Measurements from ENCODE around the gene HMOX2. TPM values are rescaled to one million over a fixed set of nuclear protein-coding genes. Genes with fewer than 3 reads are reported as not detected.

HMOX2 gene
- total and polyA plus RNA-seq, 2 of the 13 experiments (the other 11 are each of a cell fraction or from before 2014, with no cell fraction given) = 60.3 to 70.4 TPM

- TF ChIP-seq HMGXB4 (CRISPR knock-in tag; IDR thresholded peaks at IDR 0.05; ENCODE audit: borderline replicate concordance in 1 of 2, low read depth in 1 of 2) (peak; percentile 29 to 70; a peak in 3 of 4 replicates), ATF3 (CRISPR knock-in tag; IDR thresholded peaks at IDR 0.05) (0 out of 2 replicates have a peak, but pooled peaks have one; percentile 16), HOXA3 (CRISPR knock-in tag; IDR thresholded peaks at IDR 0.05) (peak; percentile 71), RBFOX2 (IDR thresholded peaks at IDR 0.05; ENCODE audit: low read depth, low read length) (peak; percentile 83), DR1 (CRISPR knock-in tag; IDR thresholded peaks at IDR 0.05) (no peak), TCF12 (IDR thresholded peaks at IDR 0.05) (no peak), TCF12 (CRISPR knock-in tag; IDR thresholded peaks at IDR 0.05) (no peak), ZNF44 (CRISPR knock-in tag; IDR thresholded peaks at IDR 0.05) (no peak), ZNF431 (CRISPR knock-in tag; IDR thresholded peaks at IDR 0.05; ENCODE audit: borderline replicate concordance, low read depth) (no peak), NR2F6 (IDR thresholded peaks at IDR 0.05) (no peak), NR2F6 (CRISPR knock-in tag; IDR thresholded peaks at IDR 0.05) (no peak), NCOA5 (CRISPR knock-in tag; IDR thresholded peaks at IDR 0.05) (no peak), ZNF414 (CRISPR knock-in tag; IDR thresholded peaks at IDR 0.05) (peak; percentile 42; the same call in 1 of the 2 replicates), ZNF580 (CRISPR knock-in tag; IDR thresholded peaks at IDR 0.05; ENCODE audit: borderline replicate concordance, low read depth) (peak; percentile 42; the same call in 1 of the 2 replicates), ZNF501 (CRISPR knock-in tag; IDR thresholded peaks at IDR 0.05) (no peak), ZFY (CRISPR knock-in tag; IDR thresholded peaks at IDR 0.05) (peak; percentile 61), GATAD1 (CRISPR knock-in tag; IDR thresholded peaks at IDR 0.05) (peak; percentile 59), ARID4A (CRISPR knock-in tag; IDR thresholded peaks at IDR 0.05; ENCODE audit: borderline replicate concordance) (peak; percentile 83; the same call in 1 of the 2 replicates)
Observed at GRCh38 chr16:4474192-4474961, 1.8 kb upstream of the HMOX2 start, which contains the start of gene NMRAL1 (continued).
